H1 (cell line): ENCODE measurements around the gene ZNF469. TPM values are rescaled to one million over a fixed set of nuclear protein-coding genes. Genes with fewer than 3 reads are reported as not detected.

Source experiments
- ATF3 ChIP-seq: IDR thresholded peaks from 2 replicates; pipeline ENCODE4 v1.6.1; 2011; ENCODE audit warnings: low read depth, mild to moderate bottlenecking, low read length; ENCODE audit not compliant: insufficient read depth
- BACH1 ChIP-seq: IDR thresholded peaks from 2 replicates; pipeline ENCODE4 v1.6.1; 2012; ENCODE audit warnings: low read length, improper control_type of control experiment
- GTF2F1 ChIP-seq: IDR thresholded peaks from 2 replicates; pipeline ENCODE4 v1.6.1; 2012; ENCODE audit warnings: low read depth, low read length, improper control_type of control experiment, borderline replicate concordance
- RBBP5 ChIP-seq: IDR thresholded peaks from 2 replicates; pipeline ENCODE4 v1.7.1; 2012; ENCODE audit warnings: low read depth, mild to moderate bottlenecking, inconsistent platforms, low read length, moderate library complexity, borderline replicate concordance
- SIN3A ChIP-seq, 2 experiments: IDR thresholded peaks in 1 of 2; conservative IDR thresholded peaks in 1 of 2; 2 replicates each; pipeline ENCODE4 v1.6.1; 2011 to 2012; ENCODE audit warnings: low read length in 2 of 2, improper control_type of control experiment in 1 of 2, low read depth in 1 of 2, mild to moderate bottlenecking in 1 of 2
- SIX5 ChIP-seq: IDR thresholded peaks from 2 replicates; pipeline ENCODE4 v1.6.1; 2011; ENCODE audit warnings: mild to moderate bottlenecking, low read depth, low read length
- SUZ12 ChIP-seq: fragments of 200-600 bp; sonication (generic); IDR thresholded peaks from 2 replicates; pipeline ENCODE4 v1.6.1; 2012; ENCODE audit warnings: mild to moderate bottlenecking, inconsistent platforms, low read length, moderate library complexity, mixed read lengths
- TAF1 ChIP-seq: IDR thresholded peaks from 2 replicates; pipeline ENCODE4 v1.6.1; 2011; ENCODE audit warnings: mild to moderate bottlenecking, low read depth, low read length
- polyA plus RNA-seq, 7 experiments: library from polyadenylated mRNA; depleted of rRNA in 3 of 7; stranded (reverse) in 5 of 7; unstranded in 2 of 7; fragments of >200 nt in 5 of 7; fragments of 200-250 nt in 2 of 7; gene quantifications; 1 replicate in 5 of 7; 2 replicates in 1 of 7; 4 replicates in 1 of 7; pipeline versions ENCODE4 v1.2.1 to v1.2.3, GENCODE V29; 2011 to 2013; ENCODE audit warnings: missing spikeins in 2 of 7, mixed read lengths in 2 of 7
- total RNA-seq: library from RNA; stranded (reverse); fragmentation: NEBNext Ultra II Directional; extraction: Animal tissue kit (Norgen Biotek cat#: 25700); gene quantifications from 2 replicates; pipeline ENCODE4 v1.2.1, GENCODE V29; 2021

ZNF469 gene
- total and polyA plus RNA-seq, 2 of the 8 experiments (the other 6 are each of a cell fraction or from before 2014, with no cell fraction given): 0.30 to 1.8 TPM

GRCh38 chr16:88343271-88343791 is 39.4 kb upstream of the ZNF469 start (continued):
- TF ChIP-seq GTF2F1 (no peak), ATF3 (no peak), SIN3A (conservative IDR thresholded peaks at IDR 0.05 in 1 of 2, IDR thresholded peaks at IDR 0.05 in 1 of 2; ENCODE audit: low read depth in 1 of 2, low read length in 2 of 2) (no peak), SIX5 (no peak), TAF1 (no peak), BACH1 (no peak), RBBP5 (no peak), SUZ12 (no peak)
